GM11168 (cell line): Measurements from ENCODE around the gene SLC22A31.

Experiments used
- in situ Hi-C: fragments of 300-500 bp; cut with MboI; formaldehyde crosslinking; loops from one replicate; pipeline ENCODE4 v1.12.0; 2022; ENCODE audit warnings: low sequenced_read_pairs; ENCODE audit not compliant: unreplicated experiment

Gene SLC22A31

GRCh38 chr16:89183975-89184676, 16.2 kb downstream of the SLC22A31 start:
- in situ Hi-C loops, result no loop called here

GRCh38 chr16:89183463-89183862, 16.9 kb downstream of the SLC22A31 start:
- in situ Hi-C loops, result no loop called here

GRCh38 chr16:89179656-89180315, 20.6 kb downstream of the SLC22A31 start:
- in situ Hi-C loops, result no loop called here

GRCh38 chr16:89179148-89179484, 21.2 kb downstream of the SLC22A31 start:
- in situ Hi-C loops, result no loop called here

GRCh38 chr16:89178453-89179147, 21.7 kb downstream of the SLC22A31 start:
- in situ Hi-C loops, result no loop called here

- in situ Hi-C loops, result no loop called here
These were observed 22.8 kb downstream of the SLC22A31 start for GRCh38 chr16:89177501-89177900.

- in situ Hi-C loops, result no loop called here
These were observed 23.6 kb downstream of the SLC22A31 start for GRCh38 chr16:89176717-89177116.

- in situ Hi-C loops, result no loop called here
These were observed 24.1 kb downstream of the SLC22A31 start for GRCh38 chr16:89176147-89176690.

- in situ Hi-C loops, result no loop called here
These were observed 24.8 kb downstream of the SLC22A31 start for GRCh38 chr16:89175280-89176146.

- in situ Hi-C loops, result no loop called here
These were observed 25.5 kb downstream of the SLC22A31 start for GRCh38 chr16:89174877-89175276.

GRCh38 chr16:89174055-89174827, 26.1 kb downstream of the SLC22A31 start:
- in situ Hi-C loops, result no loop called here

- in situ Hi-C loops, result no loop called here
These were observed 27.0 kb downstream of the SLC22A31 start for GRCh38 chr16:89173174-89173921.

GRCh38 chr16:89172528-89173173, 27.7 kb downstream of the SLC22A31 start:
- in situ Hi-C loops, result no loop called here

- in situ Hi-C loops, result no loop called here
These were observed 28.2 kb downstream of the SLC22A31 start for GRCh38 chr16:89172171-89172527.

GRCh38 chr16:89171216-89172170, 28.8 kb downstream of the SLC22A31 start, which contains the start of gene CDH15:
CDH15 (plus strand) TSS chr16:89171748; CDS start chr16:89171832, 84 bp downstream.
- in situ Hi-C loops, result no loop called here

GRCh38 chr16:89170346-89171215, 29.8 kb downstream of the SLC22A31 start:
- in situ Hi-C loops, result no loop called here
